ENCODE measurements around the gene KLHL6.
"Not testable (repeated sequence)": the region's sequence is repeated elsewhere in the genome, so short reads cannot be mapped to it uniquely, and the experiment has no call there.

The KLHL6 gene

DNA sequence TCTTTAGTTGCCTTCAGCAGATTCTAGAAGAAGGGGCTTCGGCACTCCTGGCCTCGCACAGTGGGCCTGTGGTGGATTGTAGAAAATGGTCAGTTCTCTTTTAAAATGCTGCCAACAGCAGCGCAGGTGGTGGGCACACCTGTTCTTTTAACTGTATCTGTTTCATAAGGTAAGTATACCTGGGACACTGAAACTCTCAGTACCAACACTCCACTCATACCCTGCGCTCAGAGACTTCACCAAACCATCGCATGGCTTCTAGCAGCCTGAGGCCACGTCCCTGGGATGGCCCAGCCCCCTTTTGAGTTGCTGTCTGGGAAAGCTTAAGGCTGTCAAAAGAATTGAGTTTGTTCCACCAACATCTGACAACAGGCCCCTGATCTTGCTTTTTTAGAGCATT is 70.4 kb downstream of the KLHL6 start:
- no peak for DNase-seq (ENCODE audit: low read depth)

GRCh38 chr3:183484431-183485075 is 71.0 kb downstream of the KLHL6 start:
- DNase-seq (ENCODE audit: low read depth): no peak

GRCh38 chr3:183481582-183481981 is 73.9 kb downstream of the KLHL6 start:
- DNase-seq (ENCODE audit: low read depth): no peak

GRCh38 chr3:183478501-183478900 is 77.0 kb downstream of the KLHL6 start:
- no peak for DNase-seq (ENCODE audit: low read depth)

DNA sequence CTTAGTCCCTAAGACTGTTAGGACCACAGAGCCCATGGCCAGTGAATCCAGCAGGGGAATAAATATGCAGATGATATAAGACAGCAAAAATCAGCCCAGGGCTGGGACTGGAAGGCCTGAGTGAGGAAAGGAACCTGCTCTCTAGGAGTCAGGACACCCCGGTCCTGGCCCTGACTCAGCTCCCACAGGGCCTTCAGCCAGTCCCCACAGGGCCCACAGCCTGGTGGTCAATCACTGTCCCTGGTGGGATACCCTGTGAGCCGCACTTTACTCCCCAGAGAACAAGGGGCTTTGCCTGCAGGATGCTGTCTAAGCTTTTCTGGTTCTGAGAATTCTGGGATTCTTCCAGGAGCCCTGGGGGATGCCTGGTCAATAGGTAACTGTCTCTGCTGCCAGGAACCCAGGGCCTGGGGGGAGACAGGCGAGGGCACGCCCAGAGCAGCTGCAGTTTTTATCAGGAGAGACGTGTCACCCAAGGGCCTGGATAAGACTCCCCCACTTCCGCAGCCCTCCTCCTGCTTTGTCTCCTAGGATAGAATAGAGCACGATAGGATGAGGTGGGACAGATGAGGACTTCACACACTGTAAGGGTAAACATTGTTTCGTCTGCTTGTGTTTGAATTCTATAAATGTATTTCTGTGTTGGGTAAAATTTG is 77.6 kb downstream of the KLHL6 start:
- no peak for DNase-seq (ENCODE audit: low read depth)

DNA sequence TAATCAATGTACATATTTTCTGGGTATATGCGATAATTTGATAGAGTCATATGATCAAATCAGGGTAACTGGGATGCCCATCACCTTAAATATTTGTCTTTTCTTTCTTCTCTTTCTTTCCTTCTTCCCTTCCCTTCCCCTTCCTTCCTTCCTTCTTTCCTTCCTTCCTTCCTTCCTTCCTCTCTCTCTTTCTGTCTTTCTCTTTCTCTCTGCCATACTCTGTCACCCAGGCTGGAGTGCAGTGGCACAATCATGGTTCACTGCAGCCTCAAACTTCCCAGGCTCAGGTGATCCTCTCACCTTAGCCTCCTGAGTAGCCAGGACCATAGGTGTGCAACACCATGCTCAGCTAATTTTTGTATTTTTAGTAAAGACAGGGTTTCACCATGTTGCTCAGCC is 79.7 kb downstream of the KLHL6 start:
- DNase-seq (ENCODE audit: low read depth): not testable (repeated sequence)

DNA sequence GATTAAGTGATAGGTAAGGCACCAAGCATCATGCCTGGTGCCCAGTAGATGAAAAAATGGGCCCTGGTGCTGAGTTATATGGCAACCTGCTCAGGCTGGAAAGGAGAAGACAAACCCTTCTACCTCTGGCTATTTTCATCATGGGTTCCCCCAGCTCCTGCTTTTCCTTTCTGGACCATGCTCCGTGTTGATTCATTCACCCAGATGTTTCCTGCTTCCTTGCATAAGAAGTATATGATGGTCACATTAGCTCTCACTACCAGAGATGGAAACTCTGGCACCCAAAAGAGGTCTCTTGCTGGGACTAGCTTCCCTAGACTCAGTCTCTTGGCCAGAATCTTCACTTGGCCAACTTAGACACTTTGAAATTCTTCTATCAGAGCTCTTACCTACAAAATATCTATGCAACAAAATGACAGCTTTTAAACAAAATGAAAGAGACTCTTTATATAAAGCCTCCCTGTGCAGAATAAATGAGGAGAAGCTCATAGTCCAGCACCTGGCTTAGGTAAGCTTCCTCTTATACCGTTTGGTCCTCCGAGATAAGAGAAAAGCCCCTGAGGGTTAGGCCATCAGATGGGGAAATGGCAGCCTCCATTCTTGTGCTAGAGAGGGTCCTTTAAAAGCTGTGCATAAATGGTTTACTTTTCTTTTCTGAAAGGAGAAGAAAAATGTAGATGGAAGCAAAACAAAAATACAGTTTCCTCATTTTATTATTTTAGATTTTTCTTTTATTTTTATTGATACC is 80.3 kb downstream of the KLHL6 start:
- DNase-seq (ENCODE audit: low read depth): no peak

DNA sequence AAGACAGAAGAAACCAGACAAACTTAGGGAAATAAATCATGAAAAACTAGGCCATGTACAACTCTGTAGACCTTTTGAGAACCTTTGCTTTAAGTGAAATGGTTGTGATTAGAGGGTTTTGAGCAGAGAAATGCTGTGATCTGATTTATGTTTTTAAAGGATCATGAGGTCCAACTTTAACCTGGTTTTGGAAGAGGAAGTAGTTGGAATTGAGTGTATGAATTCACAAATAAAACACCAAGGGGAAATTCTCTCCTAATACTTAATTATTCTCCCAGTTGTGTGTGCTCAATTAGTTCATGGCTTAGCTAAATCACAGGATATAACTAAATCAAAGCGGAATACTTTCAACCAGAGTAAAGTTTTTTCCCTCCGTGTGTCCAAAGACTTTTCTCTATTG is 81.5 kb downstream of the KLHL6 start:
- no peak for DNase-seq (ENCODE audit: low read depth)

DNA sequence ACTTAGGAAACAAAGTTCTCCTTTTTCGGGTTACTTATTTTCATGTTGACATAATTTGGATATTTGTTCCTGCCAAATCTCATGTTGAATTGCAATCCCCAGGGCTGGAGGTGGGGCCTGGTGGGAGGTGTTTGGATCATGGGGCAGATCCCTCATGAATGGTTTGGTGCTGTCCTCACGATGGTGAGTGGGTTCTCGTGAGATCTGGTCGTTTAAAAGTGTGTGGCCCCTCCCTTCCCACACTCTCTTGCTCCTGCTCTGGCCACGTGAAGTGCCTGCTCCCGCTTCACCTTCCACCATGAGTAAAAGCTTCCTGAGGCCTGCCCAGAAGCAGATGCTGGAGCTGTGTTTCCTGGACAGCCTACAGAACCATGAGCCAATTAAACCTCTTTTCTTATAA is 83.4 kb downstream of the KLHL6 start:
- no peak for DNase-seq (ENCODE audit: low read depth)

GRCh38 chr3:183468424-183468823 is 87.1 kb downstream of the KLHL6 start:
- no peak for DNase-seq (ENCODE audit: low read depth)

GRCh38 chr3:183466575-183466974 is 88.9 kb downstream of the KLHL6 start:
- no peak for DNase-seq (ENCODE audit: low read depth)

GRCh38 chr3:183465710-183466109 is 89.8 kb downstream of the KLHL6 start:
- not testable (repeated sequence) for DNase-seq (ENCODE audit: low read depth)

- DNase-seq (ENCODE audit: low read depth): no peak
These were observed 91.0 kb downstream of the KLHL6 start for GRCh38 chr3:183464480-183464879.

DNA sequence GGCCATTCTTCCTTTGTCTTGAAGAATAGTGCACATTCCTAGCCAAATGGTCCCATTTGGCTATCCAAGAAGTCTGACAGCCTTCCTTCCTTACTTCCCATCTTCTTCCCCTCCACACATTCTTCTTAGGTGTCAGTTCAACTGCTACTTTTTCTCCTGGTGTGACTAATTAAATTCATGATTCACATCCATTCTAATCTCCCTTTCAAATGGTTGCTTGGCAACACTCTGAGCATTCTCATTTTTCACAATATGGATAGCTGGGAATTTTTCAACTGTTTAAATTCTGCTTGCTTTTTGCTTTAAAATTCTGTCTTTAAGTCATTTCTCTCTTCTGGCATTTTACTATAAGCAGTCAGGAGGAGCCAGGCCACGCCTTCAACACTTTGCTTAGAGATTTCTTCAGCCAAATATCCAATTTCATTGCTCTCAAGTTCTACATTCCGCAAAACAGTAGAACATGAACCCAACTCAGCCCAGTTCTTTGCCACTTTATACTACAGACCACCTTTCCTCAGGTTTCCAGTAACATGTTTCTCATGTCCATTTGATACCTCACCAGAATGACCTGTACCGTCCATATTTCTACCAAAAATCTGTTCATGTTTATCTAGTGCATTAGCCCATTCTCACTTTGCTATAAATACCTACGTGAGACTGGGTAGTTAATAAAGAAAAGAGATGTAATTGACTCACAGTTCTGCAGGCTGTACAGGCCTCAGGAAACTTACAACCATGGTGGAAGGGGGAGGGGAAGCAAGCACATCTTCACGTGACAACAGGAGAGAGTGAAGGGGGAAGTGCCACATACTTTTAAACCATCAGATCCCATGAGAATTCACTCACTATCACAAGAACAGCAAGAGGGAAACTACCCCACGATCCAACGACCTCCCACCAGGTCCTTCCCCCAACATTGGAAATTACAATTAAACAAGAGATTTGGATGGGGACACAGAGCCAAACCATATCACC is 95.1 kb downstream of the KLHL6 start:
- DNase-seq (ENCODE audit: low read depth): no peak

- no peak for DNase-seq (ENCODE audit: low read depth)
These were observed 100.4 kb downstream of the KLHL6 start for GRCh38 chr3:183455089-183455488.

DNA sequence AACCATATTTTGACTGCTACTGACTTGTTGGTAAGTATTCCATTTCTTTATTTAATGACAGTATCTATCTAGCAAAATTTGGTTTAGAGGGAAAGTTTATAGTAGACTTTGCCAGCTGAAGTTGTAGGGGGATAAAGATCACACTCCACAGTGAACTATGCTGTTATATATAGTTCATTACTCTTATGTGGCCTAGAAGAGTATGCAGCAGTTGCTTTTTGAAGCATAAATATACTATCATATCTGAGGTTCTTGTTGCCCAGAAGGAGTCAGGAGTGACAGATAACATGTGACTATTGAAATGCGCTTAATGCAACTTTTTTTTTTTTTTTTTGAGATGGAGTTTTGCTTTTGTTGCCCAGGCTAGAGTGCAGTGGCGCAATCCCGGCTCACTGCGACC is 101.4 kb downstream of the KLHL6 start:
- DNase-seq (ENCODE audit: low read depth): no peak

GRCh38 chr3:183449791-183450190 is 105.7 kb downstream of the KLHL6 start:
- no peak for DNase-seq (ENCODE audit: low read depth)

DNA sequence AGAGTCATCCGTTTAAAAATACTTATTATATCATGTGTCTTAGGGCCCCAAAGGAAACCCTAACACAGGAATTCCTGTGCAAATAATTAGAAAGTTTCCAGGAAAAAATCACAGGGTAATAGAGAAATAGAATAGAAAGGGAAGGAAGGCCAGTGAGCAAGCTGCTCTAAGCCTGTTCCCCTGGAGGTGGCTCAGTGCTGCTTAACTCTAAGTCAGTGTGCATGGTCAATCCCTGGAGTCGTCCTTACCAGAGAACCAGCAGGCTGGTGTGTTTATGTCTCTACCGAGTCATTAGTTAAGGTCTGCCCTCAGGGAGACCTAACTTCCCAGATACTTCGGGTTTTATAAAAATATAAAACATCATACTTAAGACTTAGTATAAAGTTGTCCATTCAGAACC is 106.1 kb downstream of the KLHL6 start:
- DNase-seq (ENCODE audit: low read depth): no peak

GRCh38 chr3:183448369-183449128 is 107.0 kb downstream of the KLHL6 start:
- no peak for DNase-seq (ENCODE audit: low read depth)

- DNase-seq (ENCODE audit: low read depth): peak; percentile 33
These were observed 108.1 kb downstream of the KLHL6 start for GRCh38 chr3:183447206-183448001.

DNA sequence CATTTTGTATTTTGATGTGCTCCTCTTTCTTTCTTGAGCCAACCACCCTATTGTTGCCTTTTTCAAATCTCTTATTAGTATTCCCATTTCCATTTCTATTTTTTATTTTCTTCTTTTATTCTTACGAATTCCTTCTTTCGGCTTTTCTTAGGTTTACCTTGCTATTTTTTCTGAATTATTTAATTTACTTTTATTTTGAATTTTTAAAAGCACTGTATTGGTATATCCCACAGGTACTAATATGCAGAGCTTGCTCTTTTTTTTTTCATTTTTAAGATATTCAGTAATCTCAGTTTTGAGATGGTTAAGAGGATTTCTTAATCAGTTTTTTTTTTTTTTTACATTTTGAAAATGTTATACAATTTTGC is 108.7 kb downstream of the KLHL6 start:
- DNase-seq (ENCODE audit: low read depth): no peak
